Measurements from ENCODE around the gene ZNF516. TPM values are rescaled to one million over a fixed set of nuclear protein-coding genes. Genes with fewer than 3 reads are reported as not detected.

Gene ZNF516
- total and polyA plus RNA-seq, 10 of the 15 experiments (the other 5 are each of a cell fraction or from before 2014, with no cell fraction given), result 2.0 to 32.0 (median 8.3) TPM

GRCh38 chr18:76369791-76370190 is 125.3 kb downstream of the ZNF516 start (continued):
- no peak for TF ChIP-seq CHD2 (IDR thresholded peaks at IDR 0.05; ENCODE audit: borderline replicate concordance, low read depth, low read length)
- no peak for TF ChIP-seq NKRF (conservative IDR thresholded peaks at IDR 0.05)

- H3K4me3 ChIP-seq, result no peak overlapping the region
- TF ChIP-seq RELB (IDR thresholded peaks at IDR 0.05; ENCODE audit: low read depth) (no peak), PRDM15 (CRISPR knock-in tag; IDR thresholded peaks at IDR 0.05) (no peak), MYC (IDR thresholded peaks at IDR 0.05; ENCODE audit: insufficient read depth, insufficient read length, insufficient replicate concordance, low read length, severe bottlenecking) (no peak), BCL11A (IDR thresholded peaks at IDR 0.05; ENCODE audit: low read depth, low read length) (no peak), GATAD2B (conservative IDR thresholded peaks at IDR 0.05; ENCODE audit: low read depth) (no peak), E4F1 (IDR thresholded peaks at IDR 0.05; ENCODE audit: borderline replicate concordance, partially characterized antibody) (no peak), ZNF274 (IDR thresholded peaks at IDR 0.05; ENCODE audit: insufficient read depth, insufficient read length) (no peak)
- ATAC-seq (no peak), DNase-seq (ENCODE audit: low read depth, low spot score) (no peak), FAIRE-seq (no peak)
- SMC1A ChIA-PET (ENCODE audit: uncharacterized antibody, unreplicated experiment), result no interaction called here
- no peaks in the 10 kb centered on the region for H3K27me3 ChIP-seq (replicated peaks in 1 of 2; ENCODE audit: control insufficient read depth in 2 of 2, insufficient read depth in 2 of 2, low read length in 1 of 2)
- peaks cover 5% of the 10 kb centered on the region for H3K79me2 ChIP-seq (ENCODE audit: control insufficient read depth, insufficient read depth, low read length)
- CTCF ChIA-PET, result no interaction called here
- WGBS (ENCODE audit: insufficient coverage, insufficient replicate concordance, low lambda C conversion rate, missing lambda C conversion rate), result 78% methylated on average over 5 of the region's 5 CpGs
- H3K27ac ChIP-seq (ENCODE audit: control insufficient read depth, insufficient read depth), result no peak overlapping the region
- H3K9me3 ChIP-seq (replicated peaks; ENCODE audit: control insufficient read depth, insufficient read depth, low read length), result no peaks in the 10 kb centered on the region
- intact Hi-C loops (cut with micrococcal nuclease; ENCODE audit: unreplicated experiment) (no loop called here), in situ Hi-C loops (cut with MboI) (loop anchor here (25.0 kb wide), 1 partner anchor 1732 kb away; no protein-coding TSS in a partner anchor)
- no peak overlapping the region for H3K9ac ChIP-seq (ENCODE audit: control insufficient read depth, insufficient read depth, low read length)
- peaks cover 15% of the 10 kb centered on the region for H3K4me1 ChIP-seq (ENCODE audit: control insufficient read depth, insufficient read depth, low read length)
- RAD21 ChIA-PET (ENCODE audit: unreplicated experiment), result no interaction called here
- no peak overlapping the region for H3K4me2 ChIP-seq (ENCODE audit: control insufficient read depth, insufficient read depth)
- no peaks in the 10 kb centered on the region for H4K20me1 ChIP-seq (ENCODE audit: control insufficient read depth, insufficient read depth)
- no peak overlapping the region for H2AFZ ChIP-seq (ENCODE audit: control insufficient read depth, low read depth, low read length)
- BruUV-seq (replicated peaks), result no TSS peak
- POLR2A ChIA-PET, result no interaction called here
- H3K36me3 ChIP-seq (ENCODE audit: control insufficient read depth in 2 of 2, insufficient read depth in 2 of 2, low read length in 1 of 2), result peaks cover 13 to 20% of the 10 kb centered on the region in 2 experiments
Observed at GRCh38 chr18:76368976-76369375, 126.1 kb downstream of the ZNF516 start.

Data from GM12878 (cell line).